ENCODE results near the gene MCF2L2. TPM values are rescaled to one million over a fixed set of nuclear protein-coding genes. Genes with fewer than 3 reads are reported as not detected.

The MCF2L2 gene
- total RNA-seq, 1 experiment from 2014 or later, result 1.7 TPM

DNA sequence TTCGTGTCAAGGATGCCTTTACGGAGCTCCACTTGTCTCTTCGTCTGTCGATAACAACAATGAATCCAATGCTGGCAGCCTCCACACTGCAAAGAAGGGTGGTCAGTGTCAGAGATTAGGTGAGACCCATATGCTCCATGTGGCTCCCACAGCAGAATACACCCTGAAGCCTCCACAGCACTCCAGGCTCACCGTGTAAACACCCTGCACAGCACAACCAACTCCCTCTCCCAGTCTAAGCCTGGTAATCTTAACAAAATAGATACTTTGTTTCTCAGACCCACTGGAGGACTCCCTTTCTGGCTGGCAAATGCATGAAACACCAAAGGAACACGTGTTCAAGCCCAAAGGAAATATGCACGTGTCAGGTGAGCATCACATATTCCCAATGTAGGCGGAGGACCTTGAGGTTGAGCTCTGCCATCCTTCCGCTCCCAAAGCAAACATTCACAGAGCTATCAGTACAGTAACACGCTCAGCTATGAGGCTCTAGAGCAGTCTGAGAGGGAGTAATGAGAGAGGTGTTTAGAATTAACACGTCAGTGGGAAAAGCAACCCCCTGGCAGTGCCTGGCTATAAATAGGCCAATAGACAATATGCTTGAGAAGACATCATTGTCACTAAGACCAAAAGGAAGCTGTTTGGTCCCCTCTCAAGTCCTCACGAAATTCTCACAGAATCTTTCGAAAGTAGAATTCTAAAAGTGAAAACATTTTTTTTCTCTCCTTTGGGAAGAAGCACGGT is 86.7 kb downstream of the MCF2L2 start:
- TF ChIP-seq, protein P1, sequence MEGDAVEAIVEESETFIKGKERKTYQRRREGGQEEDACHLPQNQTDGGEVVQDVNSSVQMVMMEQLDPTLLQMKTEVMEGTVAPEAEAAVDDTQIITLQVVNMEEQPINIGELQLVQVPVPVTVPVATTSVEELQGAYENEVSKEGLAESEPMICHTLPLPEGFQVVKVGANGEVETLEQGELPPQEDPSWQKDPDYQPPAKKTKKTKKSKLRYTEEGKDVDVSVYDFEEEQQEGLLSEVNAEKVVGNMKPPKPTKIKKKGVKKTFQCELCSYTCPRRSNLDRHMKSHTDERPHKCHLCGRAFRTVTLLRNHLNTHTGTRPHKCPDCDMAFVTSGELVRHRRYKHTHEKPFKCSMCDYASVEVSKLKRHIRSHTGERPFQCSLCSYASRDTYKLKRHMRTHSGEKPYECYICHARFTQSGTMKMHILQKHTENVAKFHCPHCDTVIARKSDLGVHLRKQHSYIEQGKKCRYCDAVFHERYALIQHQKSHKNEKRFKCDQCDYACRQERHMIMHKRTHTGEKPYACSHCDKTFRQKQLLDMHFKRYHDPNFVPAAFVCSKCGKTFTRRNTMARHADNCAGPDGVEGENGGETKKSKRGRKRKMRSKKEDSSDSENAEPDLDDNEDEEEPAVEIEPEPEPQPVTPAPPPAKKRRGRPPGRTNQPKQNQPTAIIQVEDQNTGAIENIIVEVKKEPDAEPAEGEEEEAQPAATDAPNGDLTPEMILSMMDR (conservative IDR thresholded peaks at IDR 0.05), result no peak
- TF ChIP-seq EZH2 (IDR thresholded peaks at IDR 0.05; ENCODE audit: low read depth), result no peak
- DNase-seq, result no peak
- no peak overlapping the region for H3K4me3 ChIP-seq
- no peak overlapping the region for H2AFZ ChIP-seq
- H3K27ac ChIP-seq, result no peak overlapping the region
- no peaks in the 10 kb centered on the region for H4K20me1 ChIP-seq (ENCODE audit: insufficient read depth)
- H3K4me1 ChIP-seq (replicated peaks; ENCODE audit: insufficient read depth), result no peaks in the 10 kb centered on the region
- BruUV-seq (replicated peaks), result no TSS peak
- no peaks in the 10 kb centered on the region for H3F3A ChIP-seq (ENCODE audit: insufficient read depth, low read depth)
- no peaks in the 10 kb centered on the region for H3K9me2 ChIP-seq (ENCODE audit: insufficient read depth)
- H3K79me2 ChIP-seq (ENCODE audit: low read depth), result no peaks in the 10 kb centered on the region
- no peaks in the 10 kb centered on the region for H3K36me3 ChIP-seq (ENCODE audit: low read depth)
- no peak overlapping the region for H3K4me2 ChIP-seq
- ChIA-PET POLR2A (ENCODE audit: unreplicated experiment) (no interaction called here), CTCF (no interaction called here)
- H3K9me3 ChIP-seq (ENCODE audit: insufficient read depth, low read depth), result no peaks in the 10 kb centered on the region
- H3K27me3 ChIP-seq (ENCODE audit: insufficient read depth, low read depth), result no peaks in the 10 kb centered on the region
- intact Hi-C loops (cut with micrococcal nuclease; ENCODE audit: unreplicated experiment), result no loop called here

DNA sequence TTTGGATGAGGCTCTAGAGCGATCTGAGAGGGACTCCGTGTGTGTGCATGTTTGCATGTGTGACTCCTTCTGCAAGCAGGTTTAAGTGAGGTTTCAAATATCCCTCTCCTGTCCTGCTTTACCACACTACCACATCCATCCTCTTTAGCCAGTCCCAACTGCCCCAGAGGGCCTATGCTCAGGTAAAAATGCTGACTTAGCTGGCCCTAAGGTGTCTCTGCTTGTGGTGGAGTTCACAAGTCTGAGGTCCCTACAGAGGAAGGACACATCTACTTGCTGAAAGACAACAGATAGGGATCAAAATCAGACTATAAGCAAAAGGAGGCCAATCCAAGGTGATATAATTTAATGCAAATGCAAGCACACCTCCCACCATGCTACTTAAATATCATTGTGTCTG is 88.2 kb downstream of the MCF2L2 start:
- H3K9me2 ChIP-seq (ENCODE audit: insufficient read depth), result no peaks in the 10 kb centered on the region
- TF ChIP-seq EZH2 (IDR thresholded peaks at IDR 0.05; ENCODE audit: low read depth), result no peak
- TF ChIP-seq, protein P1 (conservative IDR thresholded peaks at IDR 0.05), result no peak
- H3K27ac ChIP-seq, result no peak overlapping the region
- ChIA-PET CTCF (no interaction called here), POLR2A (ENCODE audit: unreplicated experiment) (no interaction called here)
- intact Hi-C loops (cut with micrococcal nuclease; ENCODE audit: unreplicated experiment), result no loop called here
- H3K4me2 ChIP-seq, result no peak overlapping the region
- no peaks in the 10 kb centered on the region for H4K20me1 ChIP-seq (ENCODE audit: insufficient read depth)
- no peak overlapping the region for H3K4me3 ChIP-seq
- H3K9me3 ChIP-seq (ENCODE audit: insufficient read depth, low read depth), result no peaks in the 10 kb centered on the region
- DNase-seq, result no peak
- H3K4me1 ChIP-seq (replicated peaks; ENCODE audit: insufficient read depth), result no peaks in the 10 kb centered on the region
- H2AFZ ChIP-seq, result no peak overlapping the region
- no peaks in the 10 kb centered on the region for H3K36me3 ChIP-seq (ENCODE audit: low read depth)
- no peaks in the 10 kb centered on the region for H3F3A ChIP-seq (ENCODE audit: insufficient read depth, low read depth)
- H3K27me3 ChIP-seq (ENCODE audit: insufficient read depth, low read depth), result no peaks in the 10 kb centered on the region
- H3K79me2 ChIP-seq (ENCODE audit: low read depth), result no peaks in the 10 kb centered on the region
- no TSS peak for BruUV-seq (replicated peaks)

DNA sequence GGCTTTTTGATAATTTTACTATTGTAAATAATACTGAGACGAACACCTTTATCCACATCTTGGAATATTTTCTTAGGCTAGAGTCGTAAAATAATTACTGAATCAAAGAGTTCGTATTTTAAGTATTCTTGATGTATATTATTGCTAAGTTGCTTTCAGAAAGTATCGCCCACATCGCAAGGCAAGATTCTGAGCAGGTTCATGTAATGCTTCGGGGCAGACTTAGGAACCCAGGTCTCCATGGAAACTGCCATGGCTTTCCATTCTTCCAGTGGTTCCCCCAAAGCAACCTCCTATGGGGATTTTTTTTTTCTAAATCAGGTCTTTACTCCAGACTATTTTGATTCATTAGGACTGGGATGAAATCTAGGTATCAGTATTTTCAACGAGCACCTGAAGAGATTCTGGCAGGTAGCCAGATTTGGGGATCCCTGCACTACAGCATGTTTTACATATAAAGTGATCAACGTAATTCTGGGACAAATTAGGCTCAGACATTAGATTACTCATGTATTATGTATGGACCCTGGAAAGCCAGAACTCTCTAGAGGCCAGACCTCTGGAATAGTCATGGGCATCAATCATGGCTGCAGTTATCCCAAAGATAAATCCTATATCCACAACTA is 88.8 kb downstream of the MCF2L2 start:
- Histone ChIP-seq H3K4me3 (no peak overlapping the region), H4K20me1 (ENCODE audit: insufficient read depth) (no peaks in the 10 kb centered on the region), H3K79me2 (ENCODE audit: low read depth) (no peaks in the 10 kb centered on the region), H3K27me3 (ENCODE audit: insufficient read depth, low read depth) (no peaks in the 10 kb centered on the region), H3K4me1 (replicated peaks; ENCODE audit: insufficient read depth) (no peaks in the 10 kb centered on the region), H3K4me2 (no peak overlapping the region), H3K27ac (no peak overlapping the region), H3K9me2 (ENCODE audit: insufficient read depth) (no peaks in the 10 kb centered on the region), H3K9me3 (ENCODE audit: insufficient read depth, low read depth) (no peaks in the 10 kb centered on the region), H3F3A (ENCODE audit: insufficient read depth, low read depth) (no peaks in the 10 kb centered on the region), H3K36me3 (ENCODE audit: low read depth) (no peaks in the 10 kb centered on the region), H2AFZ (no peak overlapping the region)
- TF ChIP-seq EZH2 (IDR thresholded peaks at IDR 0.05; ENCODE audit: low read depth), result no peak
- TF ChIP-seq, protein P1 (conservative IDR thresholded peaks at IDR 0.05), result no peak
- DNase-seq, result no peak
- no TSS peak for BruUV-seq (replicated peaks)
- CTCF ChIA-PET, result no interaction called here
- intact Hi-C loops (cut with micrococcal nuclease; ENCODE audit: unreplicated experiment), result no loop called here
- POLR2A ChIA-PET (ENCODE audit: unreplicated experiment), result no interaction called here
